OCI-LY3 (cell line): ENCODE measurements around the gene STH.

Experiments
- CTCF ChIP-seq: fragments of 200-600, 300-600 bp; sonication (generic); IDR thresholded peaks from 2 replicates; pipeline ENCODE4 v1.5.1; 2014; ENCODE audit warnings: antibody characterized with exemption, low read length, low read depth
- EZH2phosphoT487 ChIP-seq: fragments of 200-600 bp; shearing (Covaris generic); IDR thresholded peaks from 2 replicates; pipeline ENCODE4 v1.6.1; 2018; ENCODE audit warnings: antibody characterized with exemption, mixed run types, low read depth

- TF ChIP-seq CTCF (no peak), EZH2phosphoT487 (no peak)
Observed at GRCh38 chr17:45985447-45985846, 13.6 kb upstream of the STH start.
